ENCODE measurements around the gene IFT122.
"Not testable (repeated sequence)": the region's sequence is repeated elsewhere in the genome, so short reads cannot be mapped to it uniquely, and the experiment has no call there.

IFT122 gene

DNA sequence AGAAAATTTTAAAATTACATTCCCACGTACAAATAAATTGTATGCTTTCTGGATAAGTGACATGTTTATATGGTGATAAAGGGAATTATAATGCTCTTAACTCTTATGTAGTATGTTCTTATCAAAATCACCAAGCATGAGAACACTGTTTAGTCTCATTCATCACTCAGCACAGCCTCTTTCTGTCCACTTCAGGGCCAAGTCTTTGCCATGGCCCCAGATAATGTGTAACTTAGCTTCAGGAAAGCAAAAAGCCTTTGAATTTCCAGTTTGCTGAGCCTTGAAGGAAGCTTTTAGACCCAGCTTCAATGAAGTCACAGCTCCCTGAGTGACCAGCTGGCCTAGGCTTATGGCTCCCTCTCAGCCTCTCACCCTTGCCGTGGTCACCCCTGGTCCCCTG, 57.9 kb downstream of the IFT122 start:
- not testable (repeated sequence) for H3K4me3 ChIP-seq (ENCODE audit: low read depth, low read length); H3K27ac ChIP-seq (ENCODE audit: low read depth, low read length); H3K79me2 ChIP-seq (ENCODE audit: control insufficient read depth, insufficient read depth, low read length, unreplicated experiment); H3K36me3 ChIP-seq (ENCODE audit: insufficient read depth, low read length); H2AFZ ChIP-seq (ENCODE audit: low read length, unreplicated experiment); H3K27me3 ChIP-seq (ENCODE audit: insufficient read depth, low read length)
- peaks cover 21% of the 10 kb centered on the region for H3K4me1 ChIP-seq (ENCODE audit: control insufficient read depth, insufficient read depth, low read length, unreplicated experiment)

DNA sequence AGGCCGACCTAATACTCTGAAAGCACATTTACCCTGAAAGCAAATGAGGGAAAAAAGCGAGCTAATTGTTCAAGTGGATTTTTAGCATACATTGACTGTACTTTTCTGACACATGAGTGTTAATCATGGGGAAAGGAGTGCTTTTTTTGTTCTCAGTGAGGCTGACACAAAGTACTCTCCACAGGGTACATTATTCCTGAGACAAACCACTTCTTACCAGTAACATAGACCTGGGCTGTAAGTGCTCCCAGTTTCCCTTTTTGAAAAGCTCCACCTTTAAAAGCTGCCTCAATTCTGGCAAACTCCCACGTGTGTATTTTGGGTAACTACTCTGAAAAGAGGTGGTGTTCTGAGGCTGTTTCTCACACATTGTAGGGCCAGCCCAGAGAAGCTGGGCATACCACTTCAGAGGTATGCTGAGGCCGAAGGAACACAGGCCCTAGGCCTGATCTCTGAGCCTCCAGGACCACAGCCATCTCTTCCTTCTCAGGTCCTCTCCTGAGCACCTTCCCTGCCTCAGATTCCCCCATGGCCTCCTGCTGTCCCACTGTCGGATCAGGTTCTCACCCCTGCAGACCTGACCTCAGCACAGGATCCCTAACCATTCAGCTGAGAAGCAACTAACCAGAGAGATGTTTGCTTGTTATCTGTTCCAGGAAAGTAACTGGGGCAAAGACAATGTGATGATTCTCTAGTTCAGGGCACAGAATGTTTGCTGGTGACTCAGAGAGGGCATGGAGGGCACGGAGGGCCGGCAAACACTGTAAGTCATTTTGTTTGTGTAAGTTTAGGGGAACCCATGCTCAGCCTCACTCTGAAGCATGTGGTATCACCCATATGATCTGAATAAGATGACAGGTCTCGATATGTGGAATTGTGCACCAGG, 58.8 kb downstream of the IFT122 start:
- H3K27ac ChIP-seq (ENCODE audit: low read depth, low read length) = peak overlapping the region; percentile 72
- H3K4me1 ChIP-seq (ENCODE audit: control insufficient read depth, insufficient read depth, low read length, unreplicated experiment) = peaks cover 21% of the 10 kb centered on the region
- H3K79me2 ChIP-seq (ENCODE audit: control insufficient read depth, insufficient read depth, low read length, unreplicated experiment); H3K4me3 ChIP-seq (ENCODE audit: low read depth, low read length); H2AFZ ChIP-seq (ENCODE audit: low read length, unreplicated experiment); H3K27me3 ChIP-seq (ENCODE audit: insufficient read depth, low read length); H3K36me3 ChIP-seq (ENCODE audit: insufficient read depth, low read length): not testable (repeated sequence)

- H3K4me1 ChIP-seq (ENCODE audit: control insufficient read depth, insufficient read depth, low read length, unreplicated experiment) = peaks cover 14% of the 10 kb centered on the region
- not testable (repeated sequence) for H2AFZ ChIP-seq (ENCODE audit: low read length, unreplicated experiment); H3K36me3 ChIP-seq (ENCODE audit: insufficient read depth, low read length); H3K79me2 ChIP-seq (ENCODE audit: control insufficient read depth, insufficient read depth, low read length, unreplicated experiment); H3K27me3 ChIP-seq (ENCODE audit: insufficient read depth, low read length); H3K4me3 ChIP-seq (ENCODE audit: low read depth, low read length); H3K27ac ChIP-seq (ENCODE audit: low read depth, low read length)
These were observed 59.7 kb downstream of the IFT122 start for GRCh38 chr3:129499604-129500333.

- 0 out of 2 replicates have a peak, but pooled peaks cover 6% of the 10 kb centered on the region for H3K36me3 ChIP-seq (ENCODE audit: insufficient read depth, low read length)
- H3K4me1 ChIP-seq (ENCODE audit: control insufficient read depth, insufficient read depth, low read length, unreplicated experiment) = peaks cover 10% of the 10 kb centered on the region
- no peaks in the 10 kb centered on the region for H3K27me3 ChIP-seq (ENCODE audit: insufficient read depth, low read length)
These were observed 60.3 kb downstream of the IFT122 start for GRCh38 chr3:129500334-129500658.

GRCh38 chr3:129501630-129502029, 61.6 kb downstream of the IFT122 start:
- Histone ChIP-seq H3K36me3 (ENCODE audit: insufficient read depth, low read length) (0 out of 2 replicates have a peak, but pooled peaks cover 6% of the 10 kb centered on the region), H3K27ac (ENCODE audit: low read depth, low read length) (no peak overlapping the region), H3K4me3 (ENCODE audit: low read depth, low read length) (no peak overlapping the region), H3K79me2 (ENCODE audit: control insufficient read depth, insufficient read depth, low read length, unreplicated experiment) (no peaks in the 10 kb centered on the region), H3K27me3 (ENCODE audit: insufficient read depth, low read length) (no peaks in the 10 kb centered on the region), H2AFZ (ENCODE audit: low read length, unreplicated experiment) (no peak overlapping the region), H3K4me1 (ENCODE audit: control insufficient read depth, insufficient read depth, low read length, unreplicated experiment) (peaks cover 6% of the 10 kb centered on the region)

More at GRCh38 chr3:129500334-129500658, 60.3 kb downstream of the IFT122 start:
- Histone ChIP-seq H3K79me2 (ENCODE audit: control insufficient read depth, insufficient read depth, low read length, unreplicated experiment) (no peaks in the 10 kb centered on the region), H3K27ac (ENCODE audit: low read depth, low read length) (no peak overlapping the region), H3K4me3 (ENCODE audit: low read depth, low read length) (no peak overlapping the region), H2AFZ (ENCODE audit: low read length, unreplicated experiment) (no peak overlapping the region)

GRCh38 chr3:129502641-129503408, 62.8 kb downstream of the IFT122 start:
- Histone ChIP-seq H3K4me1 (ENCODE audit: control insufficient read depth, insufficient read depth, low read length, unreplicated experiment) (peaks cover 6% of the 10 kb centered on the region), H3K27me3 (ENCODE audit: insufficient read depth, low read length) (no peaks in the 10 kb centered on the region), H3K4me3 (ENCODE audit: low read depth, low read length) (no peak overlapping the region), H3K79me2 (ENCODE audit: control insufficient read depth, insufficient read depth, low read length, unreplicated experiment) (no peaks in the 10 kb centered on the region), H3K36me3 (ENCODE audit: insufficient read depth, low read length) (0 out of 2 replicates have a peak, but pooled peaks cover 6% of the 10 kb centered on the region), H2AFZ (ENCODE audit: low read length, unreplicated experiment) (no peak overlapping the region), H3K27ac (ENCODE audit: low read depth, low read length) (no peak overlapping the region)

GRCh38 chr3:129503471-129504291, 63.7 kb downstream of the IFT122 start:
- H3K79me2 ChIP-seq (ENCODE audit: control insufficient read depth, insufficient read depth, low read length, unreplicated experiment) = no peaks in the 10 kb centered on the region
- peaks cover 4% of the 10 kb centered on the region for H3K4me1 ChIP-seq (ENCODE audit: control insufficient read depth, insufficient read depth, low read length, unreplicated experiment)
- H3K4me3 ChIP-seq (ENCODE audit: low read depth, low read length) = no peak overlapping the region
- H3K36me3 ChIP-seq (ENCODE audit: insufficient read depth, low read length) = 0 out of 2 replicates have a peak, but pooled peaks cover 6% of the 10 kb centered on the region
- no peak overlapping the region for H2AFZ ChIP-seq (ENCODE audit: low read length, unreplicated experiment)
- no peaks in the 10 kb centered on the region for H3K27me3 ChIP-seq (ENCODE audit: insufficient read depth, low read length)
- H3K27ac ChIP-seq (ENCODE audit: low read depth, low read length) = no peak overlapping the region

GRCh38 chr3:129504471-129505100, 64.6 kb downstream of the IFT122 start:
- H3K27me3 ChIP-seq (ENCODE audit: insufficient read depth, low read length) = no peaks in the 10 kb centered on the region
- H3K79me2 ChIP-seq (ENCODE audit: control insufficient read depth, insufficient read depth, low read length, unreplicated experiment) = no peaks in the 10 kb centered on the region
- 0 out of 2 replicates have a peak, but pooled peaks cover 6% of the 10 kb centered on the region for H3K36me3 ChIP-seq (ENCODE audit: insufficient read depth, low read length)
- no peak overlapping the region for H3K4me3 ChIP-seq (ENCODE audit: low read depth, low read length)
- no peaks in the 10 kb centered on the region for H3K4me1 ChIP-seq (ENCODE audit: control insufficient read depth, insufficient read depth, low read length, unreplicated experiment)
- H2AFZ ChIP-seq (ENCODE audit: low read length, unreplicated experiment) = no peak overlapping the region
- no peak overlapping the region for H3K27ac ChIP-seq (ENCODE audit: low read depth, low read length)

GRCh38 chr3:129505341-129505740, 65.3 kb downstream of the IFT122 start:
- Histone ChIP-seq H3K27ac (ENCODE audit: low read depth, low read length) (no peak overlapping the region), H3K27me3 (ENCODE audit: insufficient read depth, low read length) (no peaks in the 10 kb centered on the region), H3K4me3 (ENCODE audit: low read depth, low read length) (no peak overlapping the region), H3K4me1 (ENCODE audit: control insufficient read depth, insufficient read depth, low read length, unreplicated experiment) (no peaks in the 10 kb centered on the region), H3K79me2 (ENCODE audit: control insufficient read depth, insufficient read depth, low read length, unreplicated experiment) (no peaks in the 10 kb centered on the region), H2AFZ (ENCODE audit: low read length, unreplicated experiment) (no peak overlapping the region), H3K36me3 (ENCODE audit: insufficient read depth, low read length) (0 out of 2 replicates have a peak, but pooled peaks cover 6% of the 10 kb centered on the region)
